Hematopoietic multipotent progenitor cell treated with erythropoietin and hydrocortisone succinate and interleukin-3 and kit ligand, for 8 days (in vitro differentiated cells): Measurements from ENCODE around the gene MSMO1.
A peak's percentile ranks its signal among the peaks of the same experiment; 100 is the strongest.
"Not testable (repeated sequence)": the region's sequence is repeated elsewhere in the genome, so short reads cannot be mapped to it uniquely, and the experiment has no call there.

Source experiments
- DNase-seq: peaks from one replicate; pipeline ENCODE4 v3.0.0-alpha.2; 2015

MSMO1 gene

DNA sequence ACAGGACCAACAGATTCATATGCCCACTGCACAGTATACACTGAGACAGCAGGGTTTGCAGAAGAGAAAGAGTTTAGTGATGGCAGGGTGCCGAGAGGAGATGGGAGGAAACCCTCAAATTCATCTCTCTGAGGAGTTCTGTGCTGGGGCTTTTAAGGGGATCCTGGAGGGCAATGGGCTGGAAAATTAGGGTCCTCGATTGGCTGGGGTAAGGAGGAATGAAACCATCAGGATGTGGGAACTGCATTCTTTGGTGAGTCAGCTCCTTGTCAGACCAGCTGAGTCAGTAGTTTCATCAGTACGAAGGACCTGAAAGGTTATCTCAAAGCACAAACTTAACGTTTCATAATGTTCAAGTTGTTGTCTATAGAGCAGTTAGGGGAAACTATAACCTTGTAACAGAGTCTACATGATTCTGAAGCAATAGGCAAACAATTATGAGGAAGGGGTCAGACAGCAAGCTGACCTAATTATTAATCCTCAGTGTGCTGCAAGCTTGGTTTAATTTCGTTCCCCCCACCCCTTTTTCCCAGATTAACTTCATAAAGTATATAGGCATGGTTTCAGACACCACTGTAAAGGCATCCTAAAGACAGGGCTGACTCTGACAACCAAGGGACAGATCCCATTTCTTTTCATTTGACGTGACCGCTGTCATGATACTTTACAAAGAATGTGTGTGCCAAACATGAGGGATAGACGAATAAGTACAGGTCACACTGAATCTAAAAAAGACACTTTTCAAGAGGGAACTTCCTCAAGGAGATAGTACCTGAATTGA is 1.5 kb upstream of the MSMO1 start:
- peak; percentile 52 for DNase-seq

DNA sequence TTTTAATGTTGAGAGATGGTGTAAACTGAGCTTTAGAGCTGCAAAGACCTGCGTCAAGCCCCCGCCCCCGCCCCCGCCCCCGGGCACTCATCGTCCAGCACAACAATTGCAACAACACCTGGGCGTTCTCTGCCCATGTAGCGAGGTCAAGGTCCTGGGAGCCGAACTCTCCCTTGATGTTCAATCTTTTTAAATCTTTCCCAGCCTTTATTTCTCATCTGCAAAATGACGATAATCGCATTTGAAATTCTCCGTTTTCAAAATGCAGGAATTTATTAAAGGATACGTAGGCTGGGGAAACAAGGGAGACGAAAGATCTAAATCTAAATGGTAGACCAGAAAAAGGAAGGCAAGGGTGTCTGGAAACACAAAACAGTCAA is 648 bp upstream of the MSMO1 start:
- DNase-seq, result peak; percentile 53

DNA sequence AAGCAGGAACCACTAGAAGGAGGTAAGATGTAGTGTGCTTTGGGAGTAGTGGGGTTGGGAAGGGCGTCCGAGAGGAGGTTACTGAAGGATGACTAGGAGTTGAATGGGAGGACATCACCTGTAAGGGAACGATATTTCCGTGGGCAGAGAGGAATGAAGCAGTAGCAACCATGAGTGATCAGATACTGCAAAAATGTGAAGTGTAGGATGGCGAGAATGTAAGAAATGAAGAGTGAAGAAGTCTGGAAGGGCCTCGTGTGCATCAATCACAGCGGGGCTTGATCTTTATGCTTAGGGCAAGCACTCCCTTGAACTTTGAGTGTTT is 594 bp downstream of the MSMO1 start:
- no peak for DNase-seq

DNA sequence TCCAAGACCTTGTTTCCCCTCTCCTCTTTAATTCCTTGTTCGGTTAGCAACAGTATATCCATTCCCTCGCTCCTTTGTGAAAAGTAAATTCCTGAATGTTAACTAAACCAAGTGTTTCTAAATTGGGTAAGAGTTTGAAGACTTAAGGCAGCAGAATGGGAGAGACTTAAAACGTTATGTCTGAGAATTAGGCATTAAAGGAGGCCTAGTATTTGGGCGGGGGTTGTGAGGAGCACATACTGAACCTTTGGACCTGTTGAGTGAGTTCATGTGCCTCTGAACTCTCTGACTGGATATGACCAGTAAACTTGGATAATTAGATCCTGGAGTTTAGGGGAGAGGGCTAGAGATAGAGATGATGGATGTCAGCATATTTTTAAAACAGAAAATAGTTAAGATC is 1.2 kb downstream of the MSMO1 start:
- DNase-seq, result peak; percentile 38

DNA sequence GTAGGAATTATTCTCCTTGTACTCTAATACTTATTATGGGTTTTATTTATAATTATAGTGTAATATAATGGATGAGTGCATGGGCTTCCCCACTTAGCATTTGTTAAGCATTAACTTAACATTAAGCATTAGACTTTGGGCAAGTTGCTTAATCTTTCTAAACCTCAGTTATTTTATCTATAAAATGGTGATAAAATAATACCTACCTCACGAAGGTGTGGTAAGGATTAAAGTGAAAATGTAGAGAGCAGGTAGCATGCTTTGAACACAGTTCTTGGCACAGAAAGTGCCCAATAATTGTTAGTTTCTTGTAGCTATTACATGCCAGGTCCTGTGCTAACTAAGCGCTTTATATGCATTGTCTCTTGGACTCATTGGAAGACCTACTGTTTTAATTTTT is 2.6 kb downstream of the MSMO1 start:
- DNase-seq, result no peak

DNA sequence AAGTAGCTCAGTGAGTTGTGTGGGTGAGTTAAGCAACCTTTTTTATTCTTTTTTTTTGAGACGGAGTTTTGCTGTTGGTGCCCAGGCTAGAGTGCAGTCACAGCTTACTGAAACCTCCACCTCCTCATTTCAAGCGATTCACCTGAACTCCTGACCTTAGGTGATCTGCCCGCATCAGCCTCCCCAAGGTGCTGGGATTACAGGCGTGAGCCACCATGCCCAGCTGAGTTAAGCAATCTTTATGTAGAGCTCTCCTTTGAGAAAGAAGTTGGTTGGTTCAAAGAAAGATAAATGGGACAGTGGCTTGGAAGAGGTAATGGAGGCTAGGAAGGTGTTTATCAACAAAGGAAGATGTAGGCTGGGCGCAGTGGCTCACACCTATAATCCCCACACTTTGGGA is 3.2 kb downstream of the MSMO1 start:
- no peak for DNase-seq

DNA sequence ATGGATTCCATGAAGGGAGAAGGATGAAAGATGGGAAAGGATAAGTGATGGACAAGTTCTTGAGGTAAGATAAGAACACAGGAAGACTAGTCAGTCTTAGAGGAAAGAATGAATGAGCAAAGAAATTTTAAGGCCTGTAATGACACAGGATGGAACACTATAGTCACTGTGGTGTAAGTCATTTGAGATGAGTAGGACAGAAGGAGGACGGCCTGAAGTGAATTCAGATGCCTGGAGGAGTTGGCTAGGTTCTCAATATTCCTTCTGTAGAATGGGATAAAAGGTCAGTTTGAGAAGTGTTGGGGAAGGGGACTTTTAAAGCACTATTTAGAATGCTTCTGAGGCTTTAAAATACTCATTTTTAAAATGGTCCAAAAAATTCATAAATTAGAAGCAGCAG is 3.9 kb downstream of the MSMO1 start:
- DNase-seq, result peak; percentile 50

DNA sequence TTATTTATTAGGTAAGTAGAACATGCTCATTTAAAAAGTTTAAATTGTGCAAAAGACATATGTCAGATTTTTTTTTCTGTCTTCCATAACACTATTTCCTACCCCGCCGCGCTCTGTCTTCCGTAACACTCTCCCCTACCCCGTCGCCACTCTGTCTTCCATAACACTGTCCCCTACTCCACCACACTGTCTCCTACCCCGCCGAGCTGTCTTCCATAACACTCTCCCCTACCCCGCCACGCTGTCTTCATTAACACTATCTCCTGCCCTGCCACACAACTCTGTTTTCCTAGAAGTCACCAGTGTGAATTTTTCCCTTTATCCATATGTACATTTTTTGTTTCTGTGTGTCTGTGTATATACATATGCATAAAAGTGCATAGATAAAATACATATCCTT is 4.4 kb downstream of the MSMO1 start:
- no peak for DNase-seq

DNA sequence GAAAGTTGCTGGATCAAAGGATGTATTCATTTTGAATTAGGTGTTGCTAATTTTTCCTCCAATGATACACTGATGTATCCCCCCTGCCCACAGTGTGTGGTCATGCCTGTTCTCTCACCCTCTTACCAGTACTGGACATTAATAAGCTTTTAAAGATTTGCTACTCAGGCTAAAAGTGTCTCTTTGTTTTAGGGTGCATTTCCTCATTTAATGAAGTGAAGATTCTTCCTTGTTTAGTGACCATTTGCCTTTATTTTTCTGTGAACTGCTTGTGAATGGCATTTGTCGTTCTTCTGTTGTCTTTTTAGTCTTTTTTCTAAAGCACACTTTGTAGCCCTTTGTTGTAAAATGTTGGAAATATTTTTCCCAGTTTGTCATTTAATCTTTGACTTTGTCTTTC is 5.0 kb downstream of the MSMO1 start:
- DNase-seq, result no peak

DNA sequence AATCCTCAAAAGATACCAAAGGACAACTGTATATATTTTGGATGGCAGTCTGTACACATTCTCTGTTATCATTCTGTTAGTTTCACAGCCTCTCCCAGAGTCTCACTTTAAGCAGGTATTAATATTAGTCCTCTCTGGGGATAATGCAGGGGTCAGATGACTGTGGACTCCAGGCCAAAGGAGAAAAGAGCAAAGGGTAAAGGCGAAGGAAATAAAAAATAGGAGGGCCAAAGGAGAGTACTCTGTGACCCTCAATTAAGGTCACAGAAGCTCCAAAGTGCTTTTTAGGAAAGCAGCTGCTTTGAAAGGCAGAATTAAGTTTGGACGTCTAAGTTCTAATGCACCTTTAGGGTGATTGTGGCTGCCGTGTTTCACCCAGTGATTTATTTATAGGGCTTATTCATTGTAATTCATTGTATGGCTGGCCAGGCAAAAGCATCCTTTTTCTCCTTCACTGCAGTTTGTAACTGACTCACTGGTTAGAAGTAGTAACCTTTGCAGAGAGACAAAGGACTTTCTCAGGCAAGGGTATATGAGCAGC is 7.8 kb downstream of the MSMO1 start:
- no peak for DNase-seq

DNA sequence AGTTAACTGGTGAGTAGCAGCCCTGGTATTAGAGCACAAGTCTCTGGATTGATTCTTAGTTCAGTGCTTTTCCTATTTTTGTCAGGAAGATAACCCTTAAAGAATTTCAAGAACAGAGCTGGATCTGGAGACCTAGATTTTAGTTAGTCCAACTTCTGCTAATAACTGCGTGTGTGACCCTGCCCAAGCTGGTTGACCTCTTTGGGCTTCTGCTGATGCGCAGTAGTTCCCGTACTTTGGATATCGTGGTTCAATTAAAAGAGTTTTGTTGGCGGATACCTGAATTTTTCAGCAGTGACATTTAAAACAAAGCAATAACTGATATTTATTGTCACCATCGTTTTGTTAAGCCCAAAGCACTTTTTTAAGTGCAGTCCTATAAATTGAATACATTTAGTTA is 9.3 kb downstream of the MSMO1 start:
- DNase-seq, result no peak

DNA sequence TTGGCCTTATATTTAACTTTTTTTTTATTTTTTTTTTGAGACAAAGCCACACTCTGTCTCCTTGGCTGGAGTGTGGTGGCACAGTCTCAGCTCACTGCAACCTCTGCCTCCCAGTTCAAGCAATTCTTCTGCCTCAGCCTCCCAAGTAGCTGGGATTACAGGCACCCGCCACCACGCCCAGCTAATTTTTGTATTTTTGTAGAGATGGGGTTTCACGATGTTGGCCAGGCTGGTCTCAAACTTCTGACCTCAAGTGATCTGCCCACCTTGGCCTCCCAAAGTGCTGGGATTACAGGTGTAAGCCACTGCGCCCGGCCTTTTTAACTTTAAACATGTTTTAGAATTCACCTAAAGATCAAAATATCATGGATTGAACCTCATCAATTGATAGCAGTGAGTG is 14.9 kb downstream of the MSMO1 start:
- not testable (repeated sequence) for DNase-seq

DNA sequence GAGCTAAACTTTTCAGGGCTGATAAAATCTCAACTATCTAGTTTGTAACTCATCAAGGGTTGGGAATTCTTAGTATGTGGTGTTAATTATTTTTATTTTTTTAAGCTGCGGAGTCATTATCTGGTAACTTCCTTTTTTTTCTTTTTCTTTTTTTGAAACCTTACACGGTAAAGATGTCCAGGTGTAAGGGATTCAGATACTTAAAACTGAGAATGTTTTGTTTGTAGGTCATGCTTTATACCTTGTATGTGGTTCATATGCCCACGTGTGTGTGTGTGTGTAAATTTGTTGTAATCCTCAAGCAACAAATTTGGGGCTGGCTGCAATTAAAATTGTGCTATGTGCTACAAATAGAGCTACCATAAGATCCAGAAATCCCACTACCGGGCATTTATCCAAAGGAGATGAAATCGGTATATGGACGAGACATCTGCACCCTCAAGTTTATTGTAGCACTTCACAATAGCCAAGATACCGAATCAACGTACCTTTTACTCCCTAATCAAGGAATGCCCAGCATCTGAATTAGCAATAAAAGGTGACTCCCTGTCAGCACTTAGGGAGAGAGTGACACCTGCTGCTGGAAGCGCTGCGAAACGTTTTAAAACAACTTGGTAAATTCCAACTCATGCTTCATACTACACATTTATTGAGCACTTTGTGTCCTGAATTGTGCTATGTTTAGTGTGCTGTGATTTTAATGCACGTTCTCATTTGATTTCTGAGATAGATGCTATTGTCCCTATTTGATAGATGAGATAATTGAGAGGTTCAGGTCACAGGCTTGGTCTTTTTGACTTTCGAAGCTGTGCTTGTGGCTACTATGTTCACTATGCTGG is 16.1 kb downstream of the MSMO1 start:
- DNase-seq, result peak; percentile 48

DNA sequence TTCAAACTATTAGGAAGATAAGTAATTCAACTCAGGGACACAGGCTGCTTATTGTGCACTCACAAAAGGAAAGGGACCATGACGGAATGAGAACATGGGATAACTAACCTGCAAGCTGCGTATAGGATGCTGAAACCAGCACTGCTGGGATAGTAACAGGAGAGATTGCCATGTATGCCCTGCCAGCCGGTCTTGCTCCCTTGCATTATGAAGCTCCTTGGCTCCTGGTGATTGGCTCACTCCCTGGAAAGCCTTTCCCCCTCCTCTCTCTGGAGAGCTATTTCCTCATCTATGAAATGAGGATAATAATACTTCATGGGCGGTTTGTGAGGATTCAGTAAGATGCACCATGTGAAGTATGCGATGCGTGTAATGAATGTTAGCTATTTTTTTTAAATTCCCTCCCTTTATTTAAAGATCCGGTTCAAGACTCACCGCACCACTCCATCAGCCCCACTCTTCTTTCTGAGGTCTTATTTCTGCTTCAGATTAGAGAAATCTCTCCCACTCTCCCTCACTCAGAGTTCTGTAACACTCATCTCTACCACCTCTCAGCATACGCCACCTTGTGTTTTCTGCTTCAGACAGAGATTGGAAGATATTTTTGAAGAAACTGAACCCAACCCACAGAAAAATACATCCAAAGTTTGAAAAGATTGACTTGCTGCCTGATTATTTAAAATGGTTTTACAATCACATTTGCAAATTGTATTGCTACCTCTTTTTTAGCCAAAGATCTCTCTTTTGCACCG is 18.4 kb downstream of the MSMO1 start:
- DNase-seq, result no peak

DNA sequence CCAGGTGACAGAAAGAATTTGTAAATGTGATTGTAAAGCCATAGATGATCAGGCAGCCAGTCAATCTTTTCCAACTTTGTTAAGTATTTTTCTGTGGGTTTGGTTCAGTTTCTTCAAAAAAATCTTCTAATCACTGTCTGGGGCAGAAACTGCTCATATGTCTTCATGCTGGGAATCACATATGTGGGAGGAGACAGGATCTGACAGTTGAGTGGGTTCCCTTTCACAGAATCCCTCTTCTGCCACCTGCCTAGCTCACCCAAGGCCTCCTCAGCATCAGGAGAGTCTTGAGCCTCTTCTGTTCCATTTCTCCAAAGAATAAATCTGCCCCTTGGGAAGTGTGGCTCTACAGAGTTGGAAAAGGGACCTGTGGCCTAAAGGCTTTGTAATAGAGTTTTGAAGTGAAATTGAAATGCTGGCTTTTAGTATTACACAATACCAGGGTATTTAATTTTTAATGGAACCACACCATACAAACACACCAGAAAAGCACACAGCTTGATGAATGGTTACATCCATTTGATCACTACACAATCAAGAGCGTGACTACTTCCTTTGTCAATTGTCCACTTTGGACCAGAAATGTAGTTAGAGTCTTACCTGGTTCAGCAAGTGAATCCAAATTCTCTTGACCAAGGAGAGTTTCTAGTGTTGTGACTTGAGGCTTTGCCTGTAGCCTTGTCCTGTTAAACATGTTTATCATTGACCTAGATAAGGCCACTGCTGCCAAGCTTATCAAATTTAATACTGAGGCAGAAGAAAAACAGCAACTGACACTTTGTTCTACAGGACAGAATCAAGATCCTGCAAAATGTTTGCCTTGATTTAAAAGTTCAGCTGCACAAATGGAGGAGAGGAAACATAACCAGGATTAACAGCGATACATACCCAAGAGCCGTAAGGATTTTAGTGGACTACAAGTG is 20.4 kb downstream of the MSMO1 start:
- DNase-seq, result no peak

DNA sequence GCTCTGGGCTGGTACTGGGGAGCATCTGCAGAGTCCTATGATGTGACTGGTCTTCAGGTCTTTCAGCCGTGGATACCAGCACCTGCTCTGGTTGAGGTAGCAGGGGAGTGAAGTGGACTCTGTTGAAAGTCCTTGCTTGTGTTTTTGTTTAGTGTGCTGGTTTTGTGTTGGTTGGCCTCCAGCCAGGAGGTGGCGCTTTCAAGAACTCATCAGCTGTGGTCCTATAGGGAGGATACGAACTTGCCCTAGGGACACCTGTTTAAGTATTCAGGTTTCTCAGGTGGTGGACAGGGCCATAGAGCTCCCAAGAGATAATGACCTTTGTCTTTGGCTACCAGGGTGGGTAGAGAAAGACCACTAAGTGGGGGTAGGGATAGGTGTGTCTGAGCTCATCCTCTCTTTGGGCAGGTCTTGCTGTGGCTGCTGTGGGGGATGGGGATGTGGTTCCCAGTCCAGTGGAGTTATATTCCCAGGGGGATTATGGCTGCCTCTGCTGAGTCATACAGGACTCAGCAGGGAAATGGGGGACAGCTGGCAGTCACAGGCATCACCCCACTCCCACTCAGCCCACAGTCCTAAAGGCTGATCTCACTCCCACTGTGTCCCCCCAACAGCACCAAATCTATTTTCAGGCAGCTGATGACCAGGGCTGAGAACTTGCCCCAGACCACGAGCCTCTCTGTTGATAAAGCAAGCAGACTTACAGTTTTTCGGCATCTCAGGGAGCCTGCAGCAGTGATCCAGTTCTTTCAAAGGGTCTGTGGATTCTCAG is 24.1 kb downstream of the MSMO1 start:
- no peak for DNase-seq

DNA sequence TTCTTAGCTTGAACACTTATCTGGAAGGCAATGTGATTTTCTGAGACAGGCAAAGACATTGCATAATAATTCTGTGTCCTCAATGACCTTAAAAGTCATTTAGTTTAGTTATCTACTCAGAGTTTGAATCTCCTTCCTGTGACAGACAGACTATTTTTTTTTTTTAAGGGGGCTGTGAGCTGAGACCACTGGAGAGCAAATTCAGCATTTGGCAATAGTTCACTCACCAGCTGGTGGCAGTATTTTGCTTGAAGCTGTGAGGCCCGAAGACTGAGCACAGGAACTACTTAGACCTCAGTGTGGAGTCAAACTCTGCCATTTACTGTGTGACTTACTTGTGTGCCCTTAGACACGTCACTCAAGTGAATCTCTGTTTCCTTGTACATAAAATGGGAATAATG is 28.4 kb downstream of the MSMO1 start:
- peak; percentile 38 for DNase-seq

DNA sequence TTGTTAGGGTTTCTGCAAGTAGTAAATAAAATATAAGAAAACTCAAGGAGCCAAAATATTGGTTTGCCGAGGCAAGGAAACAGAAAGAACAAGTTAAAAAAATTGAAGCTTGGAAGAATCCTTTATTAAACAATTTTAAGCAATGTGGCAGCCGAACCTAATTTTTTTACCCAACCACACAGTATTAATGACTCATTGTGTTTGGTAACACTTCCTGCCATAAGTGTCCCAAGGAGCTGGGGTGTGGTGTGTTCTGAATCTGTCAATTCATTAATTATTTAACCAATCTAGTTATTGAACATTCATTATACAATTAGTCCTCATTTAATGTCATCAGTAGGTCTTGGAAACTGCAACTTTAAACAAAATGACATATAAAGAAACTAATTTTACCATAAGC is 32.0 kb downstream of the MSMO1 start:
- DNase-seq, result no peak

DNA sequence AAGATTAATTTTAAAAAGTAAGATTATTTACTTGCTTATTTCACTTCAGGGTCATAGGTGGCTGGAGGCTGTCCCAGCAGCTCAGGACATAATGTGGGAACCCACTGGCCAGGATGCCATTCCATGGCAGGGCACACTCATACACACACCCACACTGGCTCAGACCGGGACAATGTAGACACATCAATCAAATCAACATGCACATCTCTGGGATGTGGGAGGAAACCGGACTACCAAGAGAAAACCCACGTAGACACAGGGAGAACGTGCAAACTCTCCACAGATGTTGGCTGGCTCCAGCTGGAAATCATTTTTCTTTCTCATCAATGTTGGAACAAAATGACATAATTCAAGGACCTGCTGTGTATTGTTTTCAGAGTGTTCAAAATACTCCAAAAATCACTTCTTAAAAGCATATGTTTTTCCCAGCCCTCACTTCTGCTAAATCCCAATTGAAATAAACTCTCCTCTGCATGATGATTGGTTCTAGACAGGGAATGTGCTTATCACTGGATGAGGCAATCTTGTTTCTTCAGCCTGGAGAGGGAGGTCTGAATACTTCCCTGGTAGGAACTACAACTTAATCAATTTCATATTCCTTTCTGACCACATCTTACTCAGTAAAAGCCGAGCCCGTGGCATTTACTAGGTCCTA is 32.7 kb downstream of the MSMO1 start:
- DNase-seq, result no peak

DNA sequence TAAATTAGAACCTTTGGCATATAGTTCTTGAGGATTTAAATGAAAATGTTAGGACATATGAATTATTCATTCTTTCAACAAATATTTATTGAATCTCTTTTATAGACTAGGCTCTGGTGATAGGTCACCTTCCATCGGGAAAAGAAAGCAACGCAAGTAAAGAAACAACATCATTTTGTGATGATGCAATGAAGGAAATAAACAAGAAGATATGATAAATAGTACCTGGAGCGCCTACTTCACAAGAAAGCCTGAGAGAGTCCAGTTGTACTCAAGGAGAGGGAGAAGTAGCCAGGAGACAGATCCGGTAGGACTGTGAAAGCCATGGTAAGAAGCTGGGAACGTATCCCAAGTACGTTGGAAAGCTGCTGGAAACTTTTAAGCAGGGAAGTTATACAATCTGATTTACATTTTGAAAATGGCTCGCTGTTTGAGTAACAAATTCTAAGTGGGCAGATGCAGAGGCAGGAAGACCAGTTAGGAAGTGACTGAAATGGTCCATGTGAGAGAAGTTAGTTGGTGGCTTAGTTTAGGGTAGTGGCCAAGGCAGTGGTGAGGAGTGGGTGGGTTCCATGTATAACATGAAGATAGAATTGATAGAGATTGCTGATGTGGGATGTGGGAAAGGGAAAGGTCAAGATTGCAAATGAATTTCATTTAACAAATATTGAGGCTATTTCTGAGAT is 33.7 kb downstream of the MSMO1 start:
- no peak for DNase-seq
